Astrocyte (in vitro differentiated cells and primary cell): ENCODE results near the gene GOSR2.

Experiments used
- EZH2 ChIP-seq: IDR thresholded peaks from 2 replicates; pipeline ENCODE4 v1.6.1; 2012; ENCODE audit warnings: mild to moderate bottlenecking, low read length, inconsistent platforms; ENCODE audit not compliant: insufficient read depth
- TF ChIP-seq, protein P1 (sequence below): IDR thresholded peaks from 2 replicates; pipeline ENCODE4 v1.5.1; 2011; ENCODE audit warnings: low read depth, mild to moderate bottlenecking, inconsistent platforms, low read length, moderate library complexity; ENCODE audit not compliant: insufficient read depth

DNA sequence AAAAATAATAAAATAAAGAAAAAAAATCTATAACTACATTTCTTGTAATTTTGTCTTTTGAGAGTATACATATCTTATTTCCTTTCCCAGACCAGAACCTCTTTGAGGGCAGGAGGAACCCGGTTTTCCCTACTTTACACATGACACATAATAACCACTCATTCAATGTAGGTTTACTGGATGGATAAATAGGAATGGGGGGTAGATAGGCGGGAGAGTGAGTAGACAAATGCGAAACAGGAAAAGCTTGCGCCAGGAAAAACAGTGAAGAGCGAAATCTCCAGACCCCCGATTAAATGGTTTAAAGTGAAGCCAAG is 515 bp upstream of the GOSR2 start:
- TF ChIP-seq, protein P1, sequence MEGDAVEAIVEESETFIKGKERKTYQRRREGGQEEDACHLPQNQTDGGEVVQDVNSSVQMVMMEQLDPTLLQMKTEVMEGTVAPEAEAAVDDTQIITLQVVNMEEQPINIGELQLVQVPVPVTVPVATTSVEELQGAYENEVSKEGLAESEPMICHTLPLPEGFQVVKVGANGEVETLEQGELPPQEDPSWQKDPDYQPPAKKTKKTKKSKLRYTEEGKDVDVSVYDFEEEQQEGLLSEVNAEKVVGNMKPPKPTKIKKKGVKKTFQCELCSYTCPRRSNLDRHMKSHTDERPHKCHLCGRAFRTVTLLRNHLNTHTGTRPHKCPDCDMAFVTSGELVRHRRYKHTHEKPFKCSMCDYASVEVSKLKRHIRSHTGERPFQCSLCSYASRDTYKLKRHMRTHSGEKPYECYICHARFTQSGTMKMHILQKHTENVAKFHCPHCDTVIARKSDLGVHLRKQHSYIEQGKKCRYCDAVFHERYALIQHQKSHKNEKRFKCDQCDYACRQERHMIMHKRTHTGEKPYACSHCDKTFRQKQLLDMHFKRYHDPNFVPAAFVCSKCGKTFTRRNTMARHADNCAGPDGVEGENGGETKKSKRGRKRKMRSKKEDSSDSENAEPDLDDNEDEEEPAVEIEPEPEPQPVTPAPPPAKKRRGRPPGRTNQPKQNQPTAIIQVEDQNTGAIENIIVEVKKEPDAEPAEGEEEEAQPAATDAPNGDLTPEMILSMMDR = no peak
- TF ChIP-seq EZH2 = no peak
